ENCODE results near the gene ZNF611. TPM values are rescaled to one million over a fixed set of nuclear protein-coding genes. Genes with fewer than 3 reads are reported as not detected.

Gene ZNF611
- polyA plus RNA-seq, 1 of the 3 experiments (the other 2 are of a cell fraction), result 2.6 TPM

GRCh38 chr19:52673014-52673413 lies 61.8 kb downstream of the ZNF611 start (continued):
- TF ChIP-seq USF2 (IDR thresholded peaks at IDR 0.05; ENCODE audit: borderline replicate concordance, low read depth, low read length), result no peak

- 81% methylated on average over 4 of the region's 4 CpGs for WGBS (ENCODE audit: low lambda C conversion rate)
- CTCF ChIA-PET, result no interaction called here
- Histone ChIP-seq H4K20me1 (ENCODE audit: insufficient read depth) (no peaks in the 10 kb centered on the region), H3F3A (replicated peaks; ENCODE audit: insufficient read depth) (peaks cover 3% of the 10 kb centered on the region), H3K4me3 (ENCODE audit: low read depth in 2 of 2, low read length in 1 of 2) (no peak overlapping the region), H3K9me3 (no peaks in the 10 kb centered on the region), H3K4me1 (ENCODE audit: control insufficient read depth in 1 of 2, insufficient read depth in 2 of 2, low read depth in 1 of 2, low read length in 1 of 2) (no peaks in the 10 kb centered on the region), H3K79me2 (ENCODE audit: insufficient read depth) (peaks cover 48% of the 10 kb centered on the region), H3K9me2 (no peaks in the 10 kb centered on the region), H3K4me2 (no peak overlapping the region), H2AFZ (ENCODE audit: low read depth) (no peak overlapping the region), H3K27me3 (ENCODE audit: insufficient read depth) (no peaks in the 10 kb centered on the region), H3K9ac (no peak overlapping the region), H3K36me3 (replicated peaks in 1 of 2; ENCODE audit: control insufficient read depth in 1 of 2, insufficient read depth in 2 of 2, low read length in 1 of 2) (peaks cover 0 to 15% of the 10 kb centered on the region in 2 experiments), H3K27ac (ENCODE audit: low read depth in 2 of 2, low read length in 1 of 2) (no peak overlapping the region)
- TF ChIP-seq ZBTB33 (IDR thresholded peaks at IDR 0.05; ENCODE audit: borderline replicate concordance, low read depth), result no peak
- no peak for TF ChIP-seq TAF1 (IDR thresholded peaks at IDR 0.05; ENCODE audit: borderline replicate concordance, low read depth, low read length)
- TF ChIP-seq FOXM1 (IDR thresholded peaks at IDR 0.05; ENCODE audit: low read depth), result no peak
- no peak for TF ChIP-seq IRF3 (IDR thresholded peaks at IDR 0.05; ENCODE audit: low read depth, low read length)
- no peak for TF ChIP-seq PBX3 (IDR thresholded peaks at IDR 0.05)
- TF ChIP-seq NRF1 (IDR thresholded peaks at IDR 0.05; ENCODE audit: low read depth, low read length), result no peak
- TF ChIP-seq JUND (IDR thresholded peaks at IDR 0.05), result no peak
- no peak for TF ChIP-seq YY1 (IDR thresholded peaks at IDR 0.05; ENCODE audit: low read depth)
- TF ChIP-seq CHD2 (IDR thresholded peaks at IDR 0.05; ENCODE audit: low read length, partially characterized antibody), result no peak
- no peak for TF ChIP-seq EP300 (IDR thresholded peaks at IDR 0.05; ENCODE audit: borderline replicate concordance in 1 of 2, low read depth in 1 of 2, low read length in 1 of 2)
- no peak for TF ChIP-seq FOSL2 (IDR thresholded peaks at IDR 0.05; ENCODE audit: borderline replicate concordance, low read depth)
- POLR2A ChIA-PET, result no interaction called here
- no peak for DNase-seq
Measured at GRCh38 chr19:52670046-52670445, 64.8 kb downstream of the ZNF611 start.

All from SK-N-SH (cell line).